Measurements from ENCODE around the gene APOBEC3H.
"Not testable (repeated sequence)": the region's sequence is repeated elsewhere in the genome, so short reads cannot be mapped to it uniquely, and the experiment has no call there.

The APOBEC3H gene

DNA sequence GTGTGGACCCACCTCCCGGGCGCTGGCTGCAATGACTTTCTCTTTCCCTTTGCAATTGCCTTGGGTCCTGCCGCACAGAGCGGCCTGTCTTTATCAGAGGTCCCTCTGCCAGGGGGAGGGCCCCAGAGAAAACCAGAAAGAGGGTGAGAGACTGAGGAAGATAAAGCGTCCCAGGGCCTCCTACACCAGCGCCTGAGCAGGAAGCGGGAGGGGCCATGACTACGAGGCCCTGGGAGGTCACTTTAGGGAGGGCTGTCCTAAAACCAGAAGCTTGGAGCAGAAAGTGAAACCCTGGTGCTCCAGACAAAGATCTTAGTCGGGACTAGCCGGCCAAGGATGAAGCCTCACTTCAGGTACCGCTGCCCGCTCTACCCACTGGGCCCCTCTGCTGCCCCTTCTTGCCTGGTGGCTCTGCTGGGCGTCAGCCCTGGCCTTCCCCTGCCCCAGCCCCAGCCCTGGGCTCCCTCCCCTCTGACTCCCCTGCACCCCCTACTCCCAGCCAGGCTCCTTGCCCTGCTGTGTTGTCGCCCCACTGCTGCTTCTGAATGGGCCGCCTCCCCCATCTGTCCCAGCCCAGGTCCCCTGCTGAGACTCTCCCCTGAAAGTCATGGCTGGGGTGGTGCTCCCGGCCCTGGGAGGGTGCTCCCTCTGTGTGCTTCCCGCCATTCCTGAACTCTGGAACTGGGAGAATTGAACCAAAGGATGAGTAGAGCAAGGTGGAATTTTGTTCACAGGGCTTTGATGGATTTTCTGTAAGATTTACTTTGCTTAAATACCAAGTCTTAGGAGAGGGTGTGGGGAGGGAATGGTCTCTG, 19.8 kb upstream of the APOBEC3H start, which contains the start of gene APOBEC3G:
APOBEC3G (plus strand) TSS at position 250 of the 815 bp plus-strand sequence; CDS start at position 337, 87 bp downstream.
- peak within 1 kb of the TSS; percentile 96 for H3K27ac Mint-ChIP-seq
- ATAC-seq = peak; percentile 93
- not testable (repeated sequence) for H3K9me3 Mint-ChIP-seq
- H3K4me3 Mint-ChIP-seq = peak within 1 kb of the TSS; percentile 99
- peak in 1 of 2 donors; percentile 82 for DNase-seq (ENCODE audit: low spot score in 2 of 2)
- H3K4me1 Mint-ChIP-seq = peaks cover 46% of the 10 kb centered on the region
- H3K36me3 Mint-ChIP-seq = peaks cover 61% of the 10 kb centered on the region

DNA sequence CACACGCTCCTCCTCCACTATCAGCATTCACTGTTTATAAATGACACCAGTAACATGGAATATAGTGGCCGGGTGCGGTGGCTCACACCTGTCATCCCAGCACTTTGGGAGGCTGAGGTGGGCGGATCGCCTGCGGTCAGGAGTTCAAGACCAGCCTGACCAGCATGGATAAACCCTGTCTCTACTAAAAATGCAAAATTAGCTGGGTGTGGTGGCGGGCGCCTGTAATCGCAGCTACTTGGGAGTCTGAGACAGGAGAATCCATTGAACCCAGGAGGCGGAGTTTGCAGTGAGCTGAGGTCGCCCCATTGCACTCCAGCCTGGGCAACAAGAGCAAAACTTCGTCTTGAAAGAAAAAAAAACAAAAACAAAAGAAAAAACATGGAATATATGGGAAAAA, 19.1 kb upstream of the APOBEC3H start:
- peaks cover 68% of the 10 kb centered on the region for H3K36me3 Mint-ChIP-seq
- H3K27ac Mint-ChIP-seq = peak overlapping the region; percentile 96
- H3K9me3 Mint-ChIP-seq; DNase-seq (ENCODE audit: low spot score in 2 of 2); ATAC-seq: not testable (repeated sequence)
- H3K4me1 Mint-ChIP-seq = peaks cover 52% of the 10 kb centered on the region
- peak overlapping the region; percentile 99 for H3K4me3 Mint-ChIP-seq

DNA sequence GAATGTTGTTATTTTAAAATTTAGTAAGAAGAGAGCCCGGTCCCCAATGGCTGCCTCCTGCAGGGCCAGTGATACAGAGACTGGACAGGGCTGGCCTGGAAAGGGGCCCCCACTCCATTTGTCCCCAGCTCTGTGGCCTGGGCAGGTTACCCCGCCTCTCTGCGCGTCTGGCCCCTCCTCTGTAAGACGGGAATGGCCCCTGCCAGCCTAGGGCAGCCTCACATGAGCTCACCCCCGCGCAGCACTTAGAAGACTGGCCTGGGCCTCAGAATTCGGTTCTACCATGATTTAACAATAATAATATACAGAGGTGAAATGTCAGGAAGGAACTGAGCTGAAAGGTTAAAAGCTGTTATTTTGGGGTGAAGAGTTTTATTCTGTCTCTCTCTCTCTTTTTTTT, 18.7 kb upstream of the APOBEC3H start:
- H3K36me3 Mint-ChIP-seq = peaks cover 72% of the 10 kb centered on the region
- ATAC-seq = peak; percentile 57
- no peak for DNase-seq (ENCODE audit: low spot score in 2 of 2)
- peak overlapping the region; percentile 96 for H3K27ac Mint-ChIP-seq
- H3K9me3 Mint-ChIP-seq = no peaks in the 10 kb centered on the region
- H3K4me3 Mint-ChIP-seq = peak overlapping the region; percentile 99
- H3K4me1 Mint-ChIP-seq = peaks cover 56% of the 10 kb centered on the region

DNA sequence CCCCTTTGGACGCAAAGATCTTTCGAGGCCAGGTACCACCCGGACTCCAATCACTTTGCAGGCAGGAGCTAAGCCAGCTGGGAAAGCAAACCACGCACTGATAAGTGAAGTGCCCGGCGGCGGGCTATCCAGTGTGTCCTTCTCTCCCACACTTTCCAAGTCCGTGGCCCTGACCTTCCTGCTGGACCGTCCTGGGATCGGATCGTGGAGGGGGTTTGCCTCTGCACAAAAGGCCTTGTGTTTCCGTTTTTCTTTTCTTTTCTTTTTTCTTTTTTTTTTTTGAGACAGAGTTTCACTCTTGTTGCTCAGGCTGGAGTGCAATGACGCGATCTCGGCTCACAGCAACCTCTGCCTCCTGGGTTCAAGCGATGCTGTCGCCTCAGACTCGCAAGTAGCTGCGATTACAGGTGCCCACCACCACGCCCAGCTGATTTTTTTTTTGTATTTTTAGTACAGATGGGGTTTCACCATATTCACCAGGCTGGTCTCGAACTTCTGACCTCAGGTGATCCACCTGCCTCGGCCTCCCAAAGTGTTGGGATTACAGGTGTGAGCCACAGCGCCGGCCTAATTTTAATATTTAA, 17.9 kb upstream of the APOBEC3H start:
- DNase-seq (ENCODE audit: low spot score in 2 of 2) = not testable (repeated sequence)
- H3K4me1 Mint-ChIP-seq = peaks cover 61% of the 10 kb centered on the region

DNA sequence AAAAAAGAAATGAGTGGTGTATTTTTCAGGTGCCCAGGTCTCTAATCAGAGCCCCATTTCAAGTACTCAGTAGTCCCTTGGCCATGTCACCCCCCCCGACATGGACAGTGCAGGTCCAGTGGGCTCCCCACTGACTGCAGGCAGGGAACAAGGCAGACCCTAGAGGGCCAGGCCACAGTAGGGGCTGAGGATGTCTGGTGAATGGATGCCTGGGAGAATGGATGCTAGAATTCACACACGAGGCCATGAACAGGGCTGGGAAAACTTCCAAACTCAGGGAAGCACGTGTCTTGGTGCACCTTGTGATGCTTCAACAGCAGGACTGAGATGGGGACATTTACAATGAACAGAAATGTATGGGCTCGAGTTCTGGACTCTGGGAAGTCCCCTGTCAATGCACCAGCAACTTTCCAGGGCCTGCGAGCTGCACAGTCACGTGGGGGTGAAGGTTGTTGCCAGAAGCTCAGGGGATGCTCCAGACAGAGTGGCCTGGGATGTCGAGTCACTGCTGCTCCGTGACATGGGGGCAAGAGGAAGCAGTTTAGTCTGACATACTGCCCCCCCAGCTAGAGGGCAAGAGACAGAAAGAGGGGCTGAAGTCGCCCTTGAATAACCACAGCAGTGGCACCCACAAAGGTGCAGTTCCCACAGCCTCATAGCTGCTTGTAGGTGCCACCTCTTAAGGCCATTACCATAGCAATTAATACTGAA, 16.8 kb upstream of the APOBEC3H start:
- Mint-ChIP-seq H3K4me3 (peak overlapping the region; percentile 99), H3K36me3 (peaks cover 91% of the 10 kb centered on the region), H3K9me3 (no peaks in the 10 kb centered on the region), H3K27ac (peak overlapping the region; percentile 96), H3K4me1 (peaks cover 64% of the 10 kb centered on the region)
- no peak for ATAC-seq
- no peak for DNase-seq (ENCODE audit: low spot score in 2 of 2)

More for the DNA sequence above, 17.9 kb upstream of the APOBEC3H start:
- Mint-ChIP-seq H3K36me3 (peaks cover 80% of the 10 kb centered on the region), H3K4me3 (peak overlapping the region; percentile 99), H3K27ac (peak overlapping the region; percentile 96)
- ATAC-seq, H3K9me3 Mint-ChIP-seq: not testable (repeated sequence)

DNA sequence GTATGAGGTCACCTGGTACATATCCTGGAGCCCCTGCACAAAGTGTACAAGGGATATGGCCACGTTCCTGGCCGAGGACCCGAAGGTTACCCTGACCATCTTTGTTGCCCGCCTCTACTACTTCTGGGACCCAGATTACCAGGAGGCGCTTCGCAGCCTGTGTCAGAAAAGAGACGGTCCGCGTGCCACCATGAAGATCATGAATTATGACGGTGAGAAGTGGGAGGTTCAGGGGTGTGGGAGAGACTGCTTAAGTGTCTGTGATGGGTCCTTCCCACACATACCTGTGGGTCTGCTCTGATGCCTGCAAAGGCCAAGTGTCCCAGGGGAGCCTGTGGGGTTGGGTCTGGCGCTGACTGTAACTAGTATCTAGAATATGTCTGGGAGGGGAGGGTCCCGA, 16.0 kb upstream of the APOBEC3H start:
- no peak for ATAC-seq
- peaks cover 92% of the 10 kb centered on the region for H3K36me3 Mint-ChIP-seq
- no peak for DNase-seq (ENCODE audit: low spot score in 2 of 2)
- no peaks in the 10 kb centered on the region for H3K9me3 Mint-ChIP-seq
- H3K4me3 Mint-ChIP-seq = peak overlapping the region; percentile 99
- H3K27ac Mint-ChIP-seq = peak overlapping the region; percentile 96
- peaks cover 63% of the 10 kb centered on the region for H3K4me1 Mint-ChIP-seq

DNA sequence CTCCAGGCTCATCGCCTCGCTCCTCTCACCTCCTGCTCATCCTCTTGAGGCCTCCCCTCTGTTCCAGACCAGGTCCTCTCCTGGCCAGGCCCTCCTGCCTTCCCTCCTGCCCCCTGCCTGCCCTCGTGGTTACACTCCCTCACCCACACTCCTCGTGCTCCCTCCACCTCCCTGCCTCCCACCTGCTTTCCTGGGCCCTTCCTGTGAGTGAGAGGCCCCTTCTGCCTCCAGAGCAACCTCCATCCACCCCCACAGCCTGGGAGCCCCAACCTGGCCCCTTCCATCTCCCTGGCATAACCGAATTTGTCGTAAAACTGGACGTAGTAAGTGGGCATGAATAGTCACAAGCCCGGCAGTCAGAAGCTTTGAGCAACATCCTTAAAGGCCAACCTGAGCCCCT, 15.4 kb upstream of the APOBEC3H start:
- peaks cover 98% of the 10 kb centered on the region for H3K36me3 Mint-ChIP-seq
- H3K27ac Mint-ChIP-seq = peak overlapping the region; percentile 96
- H3K9me3 Mint-ChIP-seq = no peaks in the 10 kb centered on the region
- H3K4me3 Mint-ChIP-seq = peak overlapping the region; percentile 99
- no peak for DNase-seq (ENCODE audit: low spot score in 2 of 2)
- peaks cover 63% of the 10 kb centered on the region for H3K4me1 Mint-ChIP-seq
- no peak for ATAC-seq

DNA sequence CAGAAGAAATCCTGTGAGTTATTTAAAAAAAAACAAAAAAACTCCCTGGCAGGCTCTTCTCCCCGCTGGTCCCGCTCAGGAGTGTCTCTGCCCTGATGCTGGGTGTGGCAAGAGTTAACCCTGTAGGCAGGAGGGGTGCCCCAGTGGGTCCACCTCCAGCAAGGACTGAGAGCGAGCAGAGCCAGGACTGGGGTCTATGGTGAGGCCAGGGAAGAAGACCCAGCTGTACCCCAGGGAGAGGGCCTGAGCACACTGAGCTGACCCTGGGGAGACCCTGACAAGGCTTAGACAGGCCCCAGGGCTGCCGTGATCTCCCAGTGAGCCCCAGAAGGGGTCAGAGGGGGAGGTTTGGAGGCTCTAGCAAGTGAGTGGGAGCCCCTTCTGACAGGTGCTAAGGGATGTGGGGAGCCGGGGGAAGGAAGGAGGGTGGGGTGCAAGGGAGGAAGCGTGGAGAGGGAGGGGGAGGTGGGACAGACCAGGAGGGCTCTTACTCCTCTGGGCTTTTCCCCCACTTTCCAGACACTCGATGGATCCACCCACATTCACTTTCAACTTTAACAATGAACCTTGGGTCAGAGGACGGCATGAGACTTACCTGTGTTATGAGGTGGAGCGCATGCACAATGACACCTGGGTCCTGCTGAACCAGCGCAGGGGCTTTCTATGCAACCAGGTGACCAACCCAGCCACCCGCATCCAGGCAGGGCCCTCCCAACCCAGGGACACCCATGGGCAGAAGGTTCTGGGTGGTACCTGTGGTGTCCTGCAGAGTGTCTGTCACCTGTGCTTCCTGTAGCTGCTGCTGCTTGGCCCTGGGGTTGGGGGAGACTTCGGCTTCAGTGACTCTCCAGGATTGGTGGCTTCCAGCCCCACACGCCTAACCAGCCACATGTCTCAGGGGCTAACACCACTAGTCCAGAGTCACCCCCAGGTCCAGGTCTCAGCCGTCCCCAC, 13.6 kb upstream of the APOBEC3H start:
- Mint-ChIP-seq H3K4me1 (peaks cover 74% of the 10 kb centered on the region), H3K9me3 (no peaks in the 10 kb centered on the region)

DNA sequence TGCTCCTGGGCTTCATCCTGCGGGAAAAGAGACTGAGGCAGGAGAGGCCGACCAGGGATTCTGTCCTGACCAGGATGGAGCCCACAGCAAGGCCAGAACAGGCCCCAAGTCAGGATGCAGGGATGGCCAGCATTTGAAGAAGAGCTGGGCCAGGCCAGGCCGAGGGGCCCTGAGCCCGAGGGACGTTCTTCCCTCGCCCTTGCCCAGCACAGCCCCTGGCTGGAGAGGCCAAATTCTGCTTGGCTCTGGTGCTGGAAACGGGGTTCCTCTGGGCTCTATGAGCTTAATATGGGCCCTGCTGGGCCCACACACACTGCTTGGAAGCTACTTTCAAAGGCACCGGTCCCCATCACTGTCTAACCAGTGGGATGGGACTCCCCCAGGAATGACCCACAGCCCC, 12.4 kb upstream of the APOBEC3H start:
- peaks cover 91% of the 10 kb centered on the region for H3K36me3 Mint-ChIP-seq
- no peaks in the 10 kb centered on the region for H3K9me3 Mint-ChIP-seq
- peak overlapping the region; percentile 97 for H3K27ac Mint-ChIP-seq
- no peak overlapping the region for H3K4me3 Mint-ChIP-seq
- ATAC-seq (no peak), DNase-seq (ENCODE audit: low spot score in 2 of 2) (no peak)
- H3K4me1 Mint-ChIP-seq = peaks cover 85% of the 10 kb centered on the region

More for the DNA sequence above, 13.6 kb upstream of the APOBEC3H start:
- DNase-seq (ENCODE audit: low spot score in 2 of 2) = no peak
- H3K4me3 Mint-ChIP-seq = peak overlapping the region; percentile 99
- ATAC-seq = no peak
- peak overlapping the region; percentile 96 for H3K27ac Mint-ChIP-seq
- peaks cover 100% of the 10 kb centered on the region for H3K36me3 Mint-ChIP-seq

DNA sequence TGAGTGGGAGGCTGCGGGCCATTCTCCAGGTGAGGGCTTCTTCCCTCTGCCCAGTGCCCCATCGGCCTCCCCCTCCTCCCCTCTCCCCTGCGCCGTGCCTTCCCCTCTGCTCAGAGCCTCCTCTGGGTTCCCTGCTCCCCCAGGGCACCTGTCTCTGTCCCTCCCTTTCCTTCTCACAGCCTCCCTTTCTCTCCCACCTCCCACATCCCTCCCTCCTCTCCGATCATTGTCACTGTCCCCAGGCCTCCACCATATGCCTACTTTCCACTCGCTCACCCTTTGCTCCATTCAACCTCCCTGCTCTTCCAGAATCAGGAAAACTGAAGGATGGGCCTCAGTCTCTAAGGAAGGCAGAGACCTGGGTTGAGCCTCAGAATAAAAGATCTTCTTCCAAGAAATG, 9.9 kb upstream of the APOBEC3H start:
- H3K4me1 Mint-ChIP-seq = peaks cover 86% of the 10 kb centered on the region

DNA sequence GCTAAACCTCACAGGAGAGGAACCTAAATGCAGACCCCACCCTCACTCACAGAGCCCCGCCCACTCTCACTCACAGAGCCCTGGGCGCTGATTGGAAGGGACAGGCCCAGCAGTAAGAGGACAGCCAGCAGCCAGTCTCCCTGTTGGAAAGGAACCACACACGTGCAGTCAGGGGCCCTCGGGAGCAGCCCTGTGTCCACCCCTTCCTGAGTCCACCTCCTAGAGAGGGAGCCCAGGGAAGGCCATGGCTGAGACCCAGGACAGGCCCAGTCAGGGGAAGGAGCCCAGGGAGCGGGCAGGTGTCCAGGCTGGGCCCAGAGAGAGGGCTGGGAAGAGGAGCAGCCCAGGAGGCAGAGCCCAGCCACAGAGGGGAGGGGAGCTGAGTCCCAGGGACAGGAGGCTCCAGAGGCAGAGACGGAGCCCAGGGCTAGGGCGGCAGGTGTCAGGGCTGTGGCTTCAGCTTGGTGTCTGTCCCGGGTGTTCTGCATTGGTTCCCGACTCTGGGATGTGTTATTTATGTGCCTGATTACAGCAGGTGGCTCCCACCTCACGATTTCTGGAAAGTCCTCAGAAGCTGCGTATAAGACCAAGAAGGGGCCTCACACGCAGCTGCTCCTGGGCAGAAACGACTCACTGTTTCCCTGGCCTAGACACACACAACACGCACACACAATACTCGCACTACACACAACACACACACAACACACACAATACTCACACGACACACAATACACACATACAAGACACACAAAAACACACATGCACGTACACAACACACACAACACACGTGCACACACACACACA, 9.0 kb upstream of the APOBEC3H start:
- Mint-ChIP-seq H3K9me3 (no peaks in the 10 kb centered on the region), H3K27ac (peak overlapping the region; percentile 97), H3K4me3 (peak overlapping the region; percentile 78), H3K4me1 (peaks cover 87% of the 10 kb centered on the region), H3K36me3 (peaks cover 89% of the 10 kb centered on the region)
- ATAC-seq (no peak), DNase-seq (ENCODE audit: low spot score in 2 of 2) (no peak)

More for the DNA sequence above, 9.9 kb upstream of the APOBEC3H start:
- no peak for DNase-seq (ENCODE audit: low spot score in 2 of 2)
- Mint-ChIP-seq H3K4me3 (peak overlapping the region; percentile 78), H3K9me3 (no peaks in the 10 kb centered on the region), H3K36me3 (peaks cover 89% of the 10 kb centered on the region), H3K27ac (peak overlapping the region; percentile 97)
- no peak for ATAC-seq

DNA sequence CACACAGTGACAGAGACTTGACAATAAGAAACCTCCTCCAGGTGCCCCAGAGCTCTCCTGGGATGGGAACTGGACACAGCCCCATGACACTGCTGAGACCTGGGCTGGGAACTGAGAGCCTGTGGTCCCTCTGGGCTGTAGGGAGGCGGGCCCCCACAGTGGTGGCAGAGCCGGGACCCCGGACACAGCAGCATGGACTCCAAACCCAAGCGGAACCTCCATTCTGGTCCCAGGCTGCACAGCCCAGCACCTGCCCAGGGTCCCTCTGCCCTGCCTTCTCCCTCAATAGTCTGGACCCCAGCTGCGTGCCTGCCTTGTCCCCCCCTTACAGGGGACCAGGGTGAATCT, 8.4 kb upstream of the APOBEC3H start:
- peak overlapping the region; percentile 78 for H3K4me3 Mint-ChIP-seq
- peaks cover 83% of the 10 kb centered on the region for H3K36me3 Mint-ChIP-seq
- peak overlapping the region; percentile 97 for H3K27ac Mint-ChIP-seq
- ATAC-seq (no peak), DNase-seq (ENCODE audit: low spot score in 2 of 2) (no peak)
- peaks cover 84% of the 10 kb centered on the region for H3K4me1 Mint-ChIP-seq
- H3K9me3 Mint-ChIP-seq = no peaks in the 10 kb centered on the region

DNA sequence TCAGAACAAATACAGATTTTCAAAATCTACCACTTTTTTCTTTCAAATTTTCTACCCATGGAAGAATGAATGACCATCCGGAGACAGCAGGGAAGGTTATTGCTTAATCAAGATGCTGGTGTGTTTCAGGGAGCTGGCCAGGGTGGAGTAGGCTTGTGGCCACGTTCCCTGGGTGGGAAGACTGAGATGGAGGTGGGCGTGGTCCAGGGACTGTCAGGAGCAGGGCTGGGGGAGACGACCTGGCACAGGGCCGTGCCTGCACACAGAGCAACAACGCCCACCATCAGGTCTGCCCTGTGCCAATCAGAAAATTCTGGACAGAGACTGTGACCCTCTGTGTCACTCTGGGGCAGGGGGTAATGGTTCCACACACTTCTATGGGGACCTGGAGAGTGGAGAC, 7.1 kb upstream of the APOBEC3H start:
- Mint-ChIP-seq H3K27ac (peak overlapping the region; percentile 97), H3K9me3 (no peaks in the 10 kb centered on the region), H3K4me1 (peaks cover 92% of the 10 kb centered on the region), H3K36me3 (peaks cover 71% of the 10 kb centered on the region), H3K4me3 (peak overlapping the region; percentile 78)
- ATAC-seq = no peak
- DNase-seq (ENCODE audit: low spot score in 2 of 2) = no peak

Data from stimulated activated effector memory CD8-positive, alpha-beta T cell treated with anti-CD3 and anti-CD28 coated beads, Interleukin-12 subunit alpha, Interleukin-12 subunit beta, amount 100 ng/mL, for 72 hours (primary cell).